T-helper 1 cell treated with Interleukin-12 subunit alpha and Interleukin-12 subunit beta and Interleukin-4 antibody, amounts not matched to agents 30 μg/mL and 1 μg/mL, for 36 hours (primary cell): Measurements from ENCODE around the gene JADE2.

Source experiments
- H3K27ac Mint-ChIP-seq: one replicate; pipeline ENCODE4 v1.8.0; 2021; ENCODE audit warnings: mild to moderate bottlenecking, mixed read lengths
- H3K27me3 Mint-ChIP-seq: one replicate; pipeline ENCODE4 v1.8.0; 2021; ENCODE audit warnings: low read depth, mixed read lengths
- H3K36me3 Mint-ChIP-seq: one replicate; pipeline ENCODE4 v1.8.0; 2021; ENCODE audit warnings: low read depth, mixed read lengths
- H3K4me1 Mint-ChIP-seq: one replicate; pipeline ENCODE4 v1.8.0; 2021; ENCODE audit warnings: low read depth, mixed read lengths
- H3K4me3 Mint-ChIP-seq: one replicate; pipeline ENCODE4 v1.8.0; 2021; ENCODE audit warnings: mild to moderate bottlenecking, moderate library complexity, mixed read lengths
- H3K9me3 Mint-ChIP-seq: one replicate; pipeline ENCODE4 v1.8.0; 2021; ENCODE audit warnings: mixed read lengths

Gene JADE2

GRCh38 chr5:134517553-134517952, 7.9 kb upstream of the JADE2 start:
- Mint-ChIP-seq H3K4me1 (no peaks in the 10 kb centered on the region), H3K27ac (no peak overlapping the region), H3K27me3 (peaks cover 25% of the 10 kb centered on the region), H3K36me3 (no peaks in the 10 kb centered on the region), H3K4me3 (no peak overlapping the region), H3K9me3 (no peaks in the 10 kb centered on the region)

GRCh38 chr5:134519989-134520388, 5.5 kb upstream of the JADE2 start:
- Mint-ChIP-seq H3K27me3 (peaks cover 25% of the 10 kb centered on the region), H3K4me1 (peaks cover 4% of the 10 kb centered on the region), H3K36me3 (no peaks in the 10 kb centered on the region), H3K27ac (no peak overlapping the region), H3K4me3 (no peak overlapping the region), H3K9me3 (no peaks in the 10 kb centered on the region)

- Mint-ChIP-seq H3K9me3 (no peaks in the 10 kb centered on the region), H3K27me3 (peaks cover 25% of the 10 kb centered on the region), H3K36me3 (peaks cover 2% of the 10 kb centered on the region), H3K27ac (no peak overlapping the region), H3K4me3 (no peak overlapping the region), H3K4me1 (peaks cover 4% of the 10 kb centered on the region)
These were observed 3.6 kb upstream of the JADE2 start for GRCh38 chr5:134521841-134522240.

- Mint-ChIP-seq H3K27me3 (peaks cover 25% of the 10 kb centered on the region), H3K36me3 (peaks cover 4% of the 10 kb centered on the region), H3K27ac (peak overlapping the region; percentile 77), H3K4me1 (peaks cover 10% of the 10 kb centered on the region), H3K9me3 (no peaks in the 10 kb centered on the region), H3K4me3 (peak overlapping the region; percentile 94)
These were observed 1.8 kb upstream of the JADE2 start for GRCh38 chr5:134523543-134524271.

GRCh38 chr5:134524272-134524825, 1.1 kb upstream of the JADE2 start:
- no peaks in the 10 kb centered on the region for H3K9me3 Mint-ChIP-seq
- H3K27me3 Mint-ChIP-seq, result peaks cover 25% of the 10 kb centered on the region
- H3K4me3 Mint-ChIP-seq, result peak overlapping the region; percentile 94
- H3K4me1 Mint-ChIP-seq, result peaks cover 13% of the 10 kb centered on the region
- H3K27ac Mint-ChIP-seq, result peak overlapping the region; percentile 95
- peaks cover 4% of the 10 kb centered on the region for H3K36me3 Mint-ChIP-seq

GRCh38 chr5:134525683-134526482, 413 bp downstream of the JADE2 start:
- Mint-ChIP-seq H3K27me3 (peaks cover 14% of the 10 kb centered on the region), H3K36me3 (peaks cover 4% of the 10 kb centered on the region), H3K4me3 (peak overlapping the region; percentile 94), H3K4me1 (peaks cover 21% of the 10 kb centered on the region), H3K9me3 (no peaks in the 10 kb centered on the region), H3K27ac (peak overlapping the region; percentile 95)

- H3K36me3 Mint-ChIP-seq, result peaks cover 6% of the 10 kb centered on the region
- peaks cover 23% of the 10 kb centered on the region for H3K4me1 Mint-ChIP-seq
- peak overlapping the region; percentile 94 for H3K4me3 Mint-ChIP-seq
- peaks cover 10% of the 10 kb centered on the region for H3K27me3 Mint-ChIP-seq
- H3K9me3 Mint-ChIP-seq, result no peaks in the 10 kb centered on the region
- H3K27ac Mint-ChIP-seq, result peak overlapping the region; percentile 92
These were observed 1.1 kb downstream of the JADE2 start for GRCh38 chr5:134526483-134527155.

GRCh38 chr5:134527156-134527960, 1.9 kb downstream of the JADE2 start:
- H3K4me1 Mint-ChIP-seq, result peaks cover 27% of the 10 kb centered on the region
- H3K27ac Mint-ChIP-seq, result peak overlapping the region; percentile 92
- peak overlapping the region; percentile 94 for H3K4me3 Mint-ChIP-seq
- H3K9me3 Mint-ChIP-seq, result no peaks in the 10 kb centered on the region
- peaks cover 8% of the 10 kb centered on the region for H3K36me3 Mint-ChIP-seq
- H3K27me3 Mint-ChIP-seq, result peaks cover 2% of the 10 kb centered on the region

- Mint-ChIP-seq H3K4me3 (peak overlapping the region; percentile 94), H3K27ac (peak overlapping the region; percentile 13), H3K27me3 (no peaks in the 10 kb centered on the region), H3K36me3 (peaks cover 8% of the 10 kb centered on the region), H3K4me1 (peaks cover 27% of the 10 kb centered on the region), H3K9me3 (no peaks in the 10 kb centered on the region)
These were observed 2.5 kb downstream of the JADE2 start for GRCh38 chr5:134527961-134528424.

- H3K9me3 Mint-ChIP-seq, result no peaks in the 10 kb centered on the region
- peak overlapping the region; percentile 94 for H3K4me3 Mint-ChIP-seq
- H3K36me3 Mint-ChIP-seq, result peaks cover 8% of the 10 kb centered on the region
- H3K27me3 Mint-ChIP-seq, result no peaks in the 10 kb centered on the region
- H3K27ac Mint-ChIP-seq, result peak overlapping the region; percentile 36
- H3K4me1 Mint-ChIP-seq, result peaks cover 30% of the 10 kb centered on the region
These were observed 3.1 kb downstream of the JADE2 start for GRCh38 chr5:134528556-134528955.

- H3K27me3 Mint-ChIP-seq, result no peaks in the 10 kb centered on the region
- H3K4me3 Mint-ChIP-seq, result no peak overlapping the region
- H3K27ac Mint-ChIP-seq, result no peak overlapping the region
- no peaks in the 10 kb centered on the region for H3K9me3 Mint-ChIP-seq
- peaks cover 8% of the 10 kb centered on the region for H3K36me3 Mint-ChIP-seq
- peaks cover 31% of the 10 kb centered on the region for H3K4me1 Mint-ChIP-seq
These were observed 4.0 kb downstream of the JADE2 start for GRCh38 chr5:134529460-134529859.

GRCh38 chr5:134530301-134531077, 5.0 kb downstream of the JADE2 start:
- Mint-ChIP-seq H3K27me3 (no peaks in the 10 kb centered on the region), H3K4me3 (no peak overlapping the region), H3K36me3 (peaks cover 8% of the 10 kb centered on the region), H3K9me3 (no peaks in the 10 kb centered on the region), H3K27ac (no peak overlapping the region), H3K4me1 (peaks cover 36% of the 10 kb centered on the region)

GRCh38 chr5:134533115-134533815, 7.8 kb downstream of the JADE2 start:
- Mint-ChIP-seq H3K27me3 (no peaks in the 10 kb centered on the region), H3K36me3 (peaks cover 13% of the 10 kb centered on the region), H3K4me1 (peaks cover 54% of the 10 kb centered on the region), H3K27ac (no peak overlapping the region), H3K4me3 (no peak overlapping the region), H3K9me3 (no peaks in the 10 kb centered on the region)
